Aorta (tissue), 5 donors: ENCODE results near the gene GSKIP. TPM values are rescaled to one million over a fixed set of nuclear protein-coding genes. Genes with fewer than 3 reads are reported as not detected.

Experiments used
- ATAC-seq: fragments of 200-7000 bp; cut with Tn5 transposase; one replicate; pipeline ENCODE4 v1.9.1; 2022; ENCODE audit warnings: moderate library complexity; ENCODE audit not compliant: low FRiP score
- DNase-seq, 2 donors: peaks; one replicate each; pipeline ENCODE4 v3.0.0-alpha.2; 2020
- H3K27ac ChIP-seq, 2 donors: one replicate each; pipeline ENCODE4 v1.5.1; 2013; ENCODE audit warnings: low read length in 2 of 2, mild to moderate bottlenecking in 2 of 2, moderate library complexity in 2 of 2, control low read depth in 1 of 2, inconsistent platforms in 1 of 2, low read depth in 1 of 2
- H3K27me3 ChIP-seq, 2 donors: one replicate each; pipeline ENCODE4 v1.6.1; 2013; ENCODE audit warnings: control low read depth in 1 of 2, low read length in 1 of 2, mild to moderate bottlenecking in 1 of 2, moderate library complexity in 1 of 2; ENCODE audit not compliant: insufficient read depth in 2 of 2, control insufficient read depth in 1 of 2
- H3K36me3 ChIP-seq, 2 donors: one replicate each; pipeline ENCODE4 v1.6.1; 2013; ENCODE audit warnings: control low read depth in 1 of 2, low read length in 1 of 2, mild to moderate bottlenecking in 1 of 2; ENCODE audit not compliant: insufficient read depth in 2 of 2, control insufficient read depth in 1 of 2
- H3K4me1 ChIP-seq, 2 donors: one replicate each; pipeline ENCODE4 v1.6.1; 2013; ENCODE audit warnings: low read length in 2 of 2, control low read depth in 1 of 2, mild to moderate bottlenecking in 1 of 2, moderate library complexity in 1 of 2; ENCODE audit not compliant: insufficient read depth in 2 of 2, control insufficient read depth in 1 of 2
- H3K4me3 ChIP-seq, 2 donors: one replicate each; pipeline ENCODE4 v1.5.1; 2013; ENCODE audit warnings: low read length in 2 of 2, control low read depth in 1 of 2, mild to moderate bottlenecking in 1 of 2
- H3K9me3 ChIP-seq: one replicate; pipeline ENCODE4 v1.6.1; 2013; ENCODE audit warnings: mild to moderate bottlenecking, low read length; ENCODE audit not compliant: control insufficient read depth
- WGBS, 2 donors: extraction: QIAGEN DNeasy Blood & Tissue Kit; methylation state at CpG; one replicate each; pipeline ENCODE4 v1.1.7; 2013; 5-methylcytosine and 5-hydroxymethylcytosine counted together
- intact Hi-C, 2 donors: fragments of 100-400 bp; cut with DNase I; formaldehyde crosslinking; loops; one replicate each; pipeline versions ENCODE4 v1.14.2 to v1.15.0; 2022
- polyA plus RNA-seq, 2 donors: library from polyadenylated mRNA; stranded (reverse); fragments of 200-250 nt; gene quantifications; one replicate each; pipeline ENCODE4 v1.2.3, GENCODE V29; 2013
- total RNA-seq, 2 donors: library from RNA; stranded (reverse); fragmentation: NEBNext Ultra II Directional; extraction: Animal tissue kit (Norgen Biotek cat#: 25700); gene quantifications; one replicate each; pipeline ENCODE4 v1.2.1, GENCODE V29; 2021
- donor health status: healthy with polysubstance abuse.
- donor health status: Bipolar disorder and iron deficiency.
- donor health status: DM: no; HTN: no; CAD: no.
- donor health status: DM: no; HTN: no; CAD: no.
- donor health status: DM: yes; HTN: yes; CAD: no.

Gene GSKIP
- total and polyA plus RNA-seq, 4 donors, result 11.2 to 43.1 (median 15.5) TPM

GRCh38 chr14:96399405-96399804, 36.1 kb downstream of the GSKIP start:
- Histone ChIP-seq H3K27me3 (no peaks in the 10 kb centered on the region), H3K36me3 (no peaks in the 10 kb centered on the region), H3K27ac (no peak overlapping the region), H3K4me1 (no peaks in the 10 kb centered on the region), H3K9me3 (no peaks in the 10 kb centered on the region), H3K4me3 (no peak overlapping the region)
- ATAC-seq (no peak), DNase-seq (no peak)
- 73 to 74% methylated on average over 9 of the region's 9 CpGs for WGBS, 2 donors
- intact Hi-C loops, result no loop called here

GRCh38 chr14:96400495-96400894, 37.2 kb downstream of the GSKIP start:
- no peaks in the 10 kb centered on the region for H3K27me3 ChIP-seq
- DNase-seq (no peak), ATAC-seq (no peak)
- H3K27ac ChIP-seq, result no peak overlapping the region
- intact Hi-C loops, result no loop called here
- no peak overlapping the region for H3K4me3 ChIP-seq
- 69 to 85% methylated on average over 5 of the region's 5 CpGs for WGBS, 2 donors
- H3K36me3 ChIP-seq, result no peaks in the 10 kb centered on the region
- no peaks in the 10 kb centered on the region for H3K9me3 ChIP-seq
- H3K4me1 ChIP-seq, result no peaks in the 10 kb centered on the region

GRCh38 chr14:96403409-96403808, 40.1 kb downstream of the GSKIP start:
- no peaks in the 10 kb centered on the region for H3K9me3 ChIP-seq
- ATAC-seq (no peak), DNase-seq (no peak)
- H3K4me3 ChIP-seq, result no peak overlapping the region
- no peak overlapping the region for H3K27ac ChIP-seq
- H3K36me3 ChIP-seq, result no peaks in the 10 kb centered on the region
- H3K4me1 ChIP-seq, result no peaks in the 10 kb centered on the region
- WGBS, 2 donors, result 76 to 79% methylated on average over 3 of the region's 3 CpGs
- no peaks in the 10 kb centered on the region for H3K27me3 ChIP-seq
- intact Hi-C loops, result no loop called here

DNA sequence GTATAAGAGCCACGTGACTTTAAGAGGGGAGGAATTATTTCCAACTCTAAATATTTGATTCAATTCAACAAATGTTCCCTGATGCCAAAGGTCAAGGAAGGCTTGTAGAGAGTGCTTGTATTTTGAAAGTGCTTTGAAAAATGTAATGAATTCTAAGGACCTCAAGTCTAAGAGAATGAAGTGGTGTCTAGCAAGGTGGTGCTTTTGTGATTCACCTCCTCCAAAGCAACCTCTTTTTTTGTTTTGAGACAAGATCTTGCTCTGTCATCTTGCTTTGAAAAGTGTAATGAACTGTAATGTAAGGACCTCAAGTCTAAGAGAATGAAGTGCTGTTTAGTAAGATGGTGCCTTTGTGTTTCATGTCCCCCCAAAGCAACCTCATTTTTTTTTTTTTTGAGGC, 42.4 kb downstream of the GSKIP start:
- no peaks in the 10 kb centered on the region for H3K27me3 ChIP-seq
- ATAC-seq, result no peak
- intact Hi-C loops, result no loop called here
- 77 to 89% methylated on average over 1 of the region's 1 CpG for WGBS, 2 donors
- DNase-seq, result no peak
- no peaks in the 10 kb centered on the region for H3K4me1 ChIP-seq
- H3K9me3 ChIP-seq, result no peaks in the 10 kb centered on the region
- no peak overlapping the region for H3K4me3 ChIP-seq
- no peak overlapping the region for H3K27ac ChIP-seq
- no peaks in the 10 kb centered on the region for H3K36me3 ChIP-seq

DNA sequence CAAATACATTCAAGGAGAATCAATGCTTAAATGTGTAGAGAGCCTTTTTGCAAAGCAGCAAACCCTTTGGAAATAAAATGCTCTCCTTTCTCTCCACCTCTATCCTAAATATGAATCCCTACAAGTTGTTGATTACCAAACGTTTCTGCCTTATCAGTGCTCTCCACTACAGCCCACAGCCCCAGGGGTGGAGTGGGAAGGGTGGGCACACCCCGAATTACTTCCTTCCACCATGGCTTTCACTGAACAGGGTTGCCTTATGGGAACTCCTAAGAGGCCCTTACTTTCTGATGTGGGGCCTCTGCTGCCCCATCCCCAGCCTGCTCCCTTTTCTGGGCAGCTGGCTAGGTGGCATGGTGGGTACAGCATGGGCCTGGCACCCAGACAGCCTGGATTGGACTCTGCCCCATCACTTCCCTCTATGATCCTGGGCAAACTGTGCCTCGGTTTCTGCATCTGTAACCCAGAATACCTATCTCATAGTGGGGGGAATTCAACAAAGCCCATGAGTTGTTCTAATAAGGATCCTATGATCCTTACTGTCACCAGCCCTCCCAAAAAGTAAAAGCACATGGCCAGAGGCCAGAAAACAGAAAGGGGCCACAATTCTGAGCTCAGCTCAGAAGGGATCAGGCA, 44.7 kb downstream of the GSKIP start:
- Histone ChIP-seq H3K36me3 (no peaks in the 10 kb centered on the region), H3K27ac (no peak overlapping the region), H3K27me3 (no peaks in the 10 kb centered on the region), H3K4me1 (no peaks in the 10 kb centered on the region), H3K4me3 (no peak overlapping the region), H3K9me3 (no peaks in the 10 kb centered on the region)
- intact Hi-C loops, result no loop called here
- no peak for ATAC-seq
- no peak for DNase-seq
- 70 to 80% methylated on average over 3 of the region's 3 CpGs for WGBS, 2 donors

GRCh38 chr14:96408608-96409007, 45.3 kb downstream of the GSKIP start:
- ATAC-seq, result no peak
- intact Hi-C loops, result no loop called here
- no peaks in the 10 kb centered on the region for H3K4me1 ChIP-seq
- WGBS, 2 donors, result 68 to 70% methylated on average over 12 of the region's 12 CpGs
- no peaks in the 10 kb centered on the region for H3K9me3 ChIP-seq
- no peak for DNase-seq
- H3K36me3 ChIP-seq, result no peaks in the 10 kb centered on the region
- H3K27me3 ChIP-seq, result no peaks in the 10 kb centered on the region
- no peak overlapping the region for H3K27ac ChIP-seq
- no peak overlapping the region for H3K4me3 ChIP-seq

- intact Hi-C loops, result no loop called here
- Histone ChIP-seq H3K9me3 (no peaks in the 10 kb centered on the region), H3K27ac (no peak overlapping the region), H3K4me3 (no peak overlapping the region), H3K4me1 (no peaks in the 10 kb centered on the region), H3K36me3 (no peaks in the 10 kb centered on the region), H3K27me3 (no peaks in the 10 kb centered on the region)
- WGBS, 2 donors, result 83 to 89% methylated on average over 9 of the region's 9 CpGs
- no peak for ATAC-seq
- no peak for DNase-seq
Measured at GRCh38 chr14:96409701-96410100, 46.4 kb downstream of the GSKIP start.

DNA sequence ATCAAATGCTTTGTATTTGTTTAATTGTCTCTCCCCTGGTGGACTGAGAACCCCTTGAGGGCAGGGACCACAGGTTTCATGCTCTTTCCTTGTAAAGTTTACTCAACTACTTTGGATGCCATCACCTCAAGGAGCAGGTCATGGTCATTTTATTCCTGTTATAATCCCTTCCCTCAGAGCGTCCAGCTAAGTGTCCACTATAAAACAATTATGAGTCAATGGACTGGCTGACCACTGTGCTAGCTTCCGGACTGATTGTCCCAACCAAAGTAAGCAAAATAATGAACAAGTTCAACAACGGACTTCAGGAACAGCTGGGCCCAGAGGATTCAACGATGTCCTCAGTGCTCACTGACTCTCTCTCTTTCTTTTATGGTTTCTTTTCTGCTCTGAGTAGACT, 46.8 kb downstream of the GSKIP start:
- Histone ChIP-seq H3K4me3 (no peak overlapping the region), H3K27ac (no peak overlapping the region), H3K4me1 (no peaks in the 10 kb centered on the region), H3K27me3 (no peaks in the 10 kb centered on the region), H3K36me3 (no peaks in the 10 kb centered on the region), H3K9me3 (no peaks in the 10 kb centered on the region)
- ATAC-seq (no peak), DNase-seq (no peak)
- intact Hi-C loops, result no loop called here
- WGBS, 2 donors, result 83 to 88% methylated on average over 4 of the region's 4 CpGs

DNA sequence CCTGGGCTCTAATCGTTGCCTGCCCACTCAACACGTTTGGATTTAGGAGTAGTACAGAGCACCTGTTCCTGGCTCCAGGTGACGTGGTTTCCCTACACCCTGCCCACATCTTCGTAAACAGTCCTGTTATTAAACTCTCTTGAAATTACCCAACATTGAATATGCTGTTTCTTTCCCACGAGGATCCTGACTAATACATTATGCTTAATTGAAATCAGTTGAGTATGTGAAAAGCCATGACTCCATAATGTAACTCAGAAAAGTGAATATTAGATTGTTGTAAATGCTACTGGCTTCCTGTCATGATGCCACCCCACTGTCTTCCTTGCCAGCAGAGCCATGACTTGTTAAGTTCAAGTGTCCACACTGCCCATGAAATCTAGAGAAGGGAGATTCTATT, 50.2 kb downstream of the GSKIP start:
- no peak overlapping the region for H3K27ac ChIP-seq
- H3K27me3 ChIP-seq, result no peaks in the 10 kb centered on the region
- no peak overlapping the region for H3K4me3 ChIP-seq
- H3K9me3 ChIP-seq, result no peaks in the 10 kb centered on the region
- intact Hi-C loops, result no loop called here
- ATAC-seq, result no peak
- H3K4me1 ChIP-seq, result no peaks in the 10 kb centered on the region
- no peak for DNase-seq
- H3K36me3 ChIP-seq, result no peaks in the 10 kb centered on the region
- WGBS, 2 donors, result 85 to 90% methylated on average over 5 of the region's 5 CpGs
